ENCODE results near the gene PARD6A.

DNA sequence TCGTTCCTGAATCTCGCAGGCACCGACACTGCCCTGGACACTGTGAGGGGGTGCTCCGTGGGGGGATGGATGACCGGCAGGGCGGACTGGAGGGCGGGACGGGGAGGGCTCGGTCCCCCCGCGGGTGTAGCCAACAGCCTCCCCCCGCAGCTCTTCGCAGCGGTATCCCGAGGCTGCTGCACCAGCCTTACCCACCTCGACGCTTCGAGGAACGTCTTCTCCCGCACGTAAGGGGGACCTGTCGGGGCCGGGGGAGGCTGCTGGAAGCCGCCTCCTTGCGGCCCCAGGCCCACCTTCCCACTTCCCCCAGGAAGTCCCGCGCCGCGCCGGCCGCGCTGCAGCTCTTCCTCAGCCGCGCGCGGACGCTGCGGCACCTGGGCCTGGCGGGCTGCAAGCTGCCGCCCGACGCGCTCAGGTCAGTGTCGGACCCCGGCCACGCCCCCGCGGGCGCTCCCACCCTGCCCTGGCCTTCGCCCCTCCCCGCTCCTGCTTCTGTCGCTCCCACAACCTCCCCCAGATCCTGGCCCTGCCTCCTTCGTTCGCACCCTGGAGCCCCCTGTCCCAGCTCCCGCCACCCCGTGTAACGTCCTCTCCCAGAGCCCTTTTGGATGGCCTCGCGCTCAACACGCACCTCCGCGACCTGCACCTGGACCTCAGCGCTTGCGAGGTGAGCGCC is 12.5 kb upstream of the PARD6A start:
- TF ChIP-seq, protein P1, sequence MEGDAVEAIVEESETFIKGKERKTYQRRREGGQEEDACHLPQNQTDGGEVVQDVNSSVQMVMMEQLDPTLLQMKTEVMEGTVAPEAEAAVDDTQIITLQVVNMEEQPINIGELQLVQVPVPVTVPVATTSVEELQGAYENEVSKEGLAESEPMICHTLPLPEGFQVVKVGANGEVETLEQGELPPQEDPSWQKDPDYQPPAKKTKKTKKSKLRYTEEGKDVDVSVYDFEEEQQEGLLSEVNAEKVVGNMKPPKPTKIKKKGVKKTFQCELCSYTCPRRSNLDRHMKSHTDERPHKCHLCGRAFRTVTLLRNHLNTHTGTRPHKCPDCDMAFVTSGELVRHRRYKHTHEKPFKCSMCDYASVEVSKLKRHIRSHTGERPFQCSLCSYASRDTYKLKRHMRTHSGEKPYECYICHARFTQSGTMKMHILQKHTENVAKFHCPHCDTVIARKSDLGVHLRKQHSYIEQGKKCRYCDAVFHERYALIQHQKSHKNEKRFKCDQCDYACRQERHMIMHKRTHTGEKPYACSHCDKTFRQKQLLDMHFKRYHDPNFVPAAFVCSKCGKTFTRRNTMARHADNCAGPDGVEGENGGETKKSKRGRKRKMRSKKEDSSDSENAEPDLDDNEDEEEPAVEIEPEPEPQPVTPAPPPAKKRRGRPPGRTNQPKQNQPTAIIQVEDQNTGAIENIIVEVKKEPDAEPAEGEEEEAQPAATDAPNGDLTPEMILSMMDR (IDR thresholded peaks at IDR 0.05): no peak
- TF ChIP-seq POLR2A (IDR thresholded peaks at IDR 0.05): no peak
